Adrenal gland (tissue), 12 donors: Measurements from ENCODE around the gene HOXB1. TPM values are rescaled to one million over a fixed set of nuclear protein-coding genes. Genes with fewer than 3 reads are reported as not detected.

Experiments used
- DNase-seq, 7 donors: peaks; one replicate each; pipeline ENCODE4 v3.0.0-alpha.2; 2019 to 2020
- H3K27ac ChIP-seq, 5 donors: fragments of 200-600 bp; sonication (generic) in 4 of 5; 1 replicate in 3 of 5; 2 replicates in 2 of 5; pipeline versions ENCODE4 v1.5.1 to v1.8.0; 2016 to 2020; ENCODE audit warnings: mild to moderate bottlenecking in 1 of 5
- H3K27me3 ChIP-seq: fragments of 200-600 bp; 2 replicates; pipeline ENCODE4 v1.8.0; 2021
- H3K36me3 ChIP-seq, 2 donors: fragments of 200-600 bp; replicated peaks in 1 of 2; 1 replicate in 1 of 2; 2 replicates in 1 of 2; pipeline versions ENCODE4 v1.5.1 to v1.8.0; 2018 to 2022
- H3K4me1 ChIP-seq, 2 donors: fragments of 200-600 bp; replicated peaks in 1 of 2; 1 replicate in 1 of 2; 2 replicates in 1 of 2; pipeline versions ENCODE4 v1.5.1 to v1.8.0; 2018 to 2021
- H3K4me3 ChIP-seq, 4 donors: fragments of 200-600 bp; sonication (generic) in 3 of 4; one replicate each; pipeline ENCODE4 v1.5.1; 2016 to 2018
- H3K9me3 ChIP-seq, 3 donors: fragments of 200-600 bp; sonication (generic) in 1 of 3; replicated peaks in 1 of 3; 1 replicate in 2 of 3; 2 replicates in 1 of 3; pipeline versions ENCODE4 v1.5.1 to v1.8.0; 2016 to 2021
- CTCF ChIP-seq, 6 experiments: fragments of 450-650 bp in 4 of 6; fragments of 200-600 bp in 2 of 6; sonication (generic) in 1 of 6; IDR thresholded peaks; 1 replicate in 5 of 6; 2 replicates in 1 of 6; pipeline versions ENCODE4 v1.5.1 to v1.8.0; 2016 to 2021; ENCODE audit warnings: antibody characterized with exemption in 6 of 6, mild to moderate bottlenecking in 2 of 6, moderate library complexity in 1 of 6
- POLR2A ChIP-seq, 2 donors: fragments of 450-650 bp; IDR thresholded peaks; one replicate each; pipeline ENCODE4 v1.6.1; 2017; ENCODE audit warnings: antibody characterized with exemption in 2 of 2, mild to moderate bottlenecking in 2 of 2, moderate library complexity in 1 of 2
- WGBS, 4 donors: extraction: QIAGEN DNeasy Blood & Tissue Kit in 2 of 4; methylation state at CpG; one replicate each; pipeline versions ENCODE4 v1.1.5 to v1.1.7; 2013 to 2017; 5-methylcytosine and 5-hydroxymethylcytosine counted together
- intact Hi-C, 2 donors: fragments of 100-400 bp; cut with DNase I; formaldehyde crosslinking; loops; one replicate each; pipeline versions ENCODE4 v1.14.1 to v1.15.0; 2022 to 2023
- polyA plus RNA-seq, 3 donors: library from polyadenylated mRNA; stranded (reverse); fragments of 200-250 nt in 2 of 3; fragments of 350-450 nt in 1 of 3; fragmentation: Illumina TruSeq in 1 of 3; extraction: RNeasy Lipid Tissue Mini Kit (QIAGEN cat#74804) in 1 of 3; gene quantifications; one replicate each; pipeline ENCODE4 v1.2.3, GENCODE V29; 2013 to 2014
- total RNA-seq, 9 donors: library from RNA; depleted of rRNA in 4 of 9; stranded (reverse); fragments of >200 nt in 4 of 9; fragments of 120-200 nt in 1 of 9; fragmentation: NEBNext Ultra II Directional in 1 of 9; extraction: Animal tissue kit (Norgen Biotek cat#: 25700) in 1 of 9; gene quantifications; one replicate each; pipeline versions ENCODE4 v1.1.0 to v1.2.4, GENCODE V29; 2013 to 2023
- donor health status: healthy with polysubstance abuse.
- donor health status: Bipolar disorder and iron deficiency.
- donor health status: DM: yes; HTN: yes; CAD: no.
- donor health status: DM: no; HTN: no; CAD: no.
- donor health status: DM: no; HTN: no; CAD: no.
- donor health status: DM: yes; HTN: yes; CAD: no.

HOXB1 gene
- total and polyA plus RNA-seq, 12 donors = not detected

DNA sequence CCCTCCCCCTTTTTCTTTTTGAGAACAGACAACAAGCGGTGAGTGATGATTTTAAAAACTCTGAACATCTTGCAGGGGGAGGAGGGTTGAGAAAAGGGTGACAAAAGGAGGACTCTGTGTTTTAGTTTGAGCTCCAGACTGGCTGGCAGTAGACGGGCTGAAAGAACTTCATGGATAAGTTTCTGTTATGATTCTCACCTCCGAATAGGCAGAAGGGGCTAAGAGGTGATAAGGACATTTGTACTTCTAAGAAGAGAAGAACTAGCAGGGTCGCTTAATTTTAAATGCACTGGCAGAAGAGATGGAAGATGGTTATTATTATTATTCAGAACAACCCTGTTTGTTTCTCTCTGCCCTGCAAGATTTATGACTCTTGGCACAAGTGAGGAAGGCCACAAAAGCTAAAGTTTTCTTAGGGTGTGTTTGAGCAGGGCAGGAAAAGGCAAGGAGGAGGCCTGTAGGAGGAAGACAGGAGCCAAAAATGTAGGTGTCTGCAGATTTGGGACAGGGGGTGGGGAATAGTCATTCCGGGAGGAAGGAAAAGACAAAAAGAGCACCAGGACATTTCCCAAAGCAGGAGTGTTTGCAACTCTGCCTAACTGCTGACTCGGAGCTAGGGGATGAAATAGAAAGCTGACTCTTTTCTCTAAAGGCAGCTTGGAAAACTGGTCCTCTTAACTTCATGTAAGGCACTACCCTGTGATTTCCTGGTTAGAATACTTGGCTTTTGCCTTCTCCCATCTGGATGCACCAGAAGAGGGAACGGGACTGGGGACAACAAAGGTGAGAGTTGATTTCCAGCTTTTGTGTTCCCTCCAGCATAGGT is 26.0 kb upstream of the HOXB1 start:
- peak overlapping the region in 3 of 5 donors; percentile 13 to 89 (median 76) for H3K27ac ChIP-seq
- H3K36me3 ChIP-seq = no peaks in the 10 kb centered on the region
- intact Hi-C loops = no loop called here
- H3K4me3 ChIP-seq = no peak overlapping the region
- H3K4me1 ChIP-seq = peaks cover 0 to 39% of the 10 kb centered on the region in 2 donors
- 38 to 62% (median 48%) methylated on average over 7 of the region's 7 CpGs for WGBS, 4 donors
- no peaks in the 10 kb centered on the region for H3K27me3 ChIP-seq
- TF ChIP-seq POLR2A (IDR thresholded peaks at IDR 0.05) (no peak), CTCF (IDR thresholded peaks at IDR 0.05) (no peak)
- peak in 1 of 7 donors; percentile 6 for DNase-seq
- no peaks in the 10 kb centered on the region for H3K9me3 ChIP-seq

GRCh38 chr17:48556229-48556575 is 25.4 kb upstream of the HOXB1 start:
- Histone ChIP-seq H3K4me3 (no peak overlapping the region), H3K4me1 (peaks cover 0 to 39% of the 10 kb centered on the region in 2 donors), H3K27ac (peak overlapping the region in 4 of 5 donors; percentile 30 to 89 (median 74)), H3K9me3 (no peaks in the 10 kb centered on the region), H3K27me3 (no peaks in the 10 kb centered on the region), H3K36me3 (no peaks in the 10 kb centered on the region)
- WGBS, 4 donors = 48 to 68% (median 58%) methylated on average over 5 of the region's 5 CpGs
- intact Hi-C loops = no loop called here
- TF ChIP-seq POLR2A (IDR thresholded peaks at IDR 0.05) = no peak
- TF ChIP-seq CTCF (IDR thresholded peaks at IDR 0.05) = no peak
- peak in 1 of 7 donors; percentile 12 for DNase-seq

DNA sequence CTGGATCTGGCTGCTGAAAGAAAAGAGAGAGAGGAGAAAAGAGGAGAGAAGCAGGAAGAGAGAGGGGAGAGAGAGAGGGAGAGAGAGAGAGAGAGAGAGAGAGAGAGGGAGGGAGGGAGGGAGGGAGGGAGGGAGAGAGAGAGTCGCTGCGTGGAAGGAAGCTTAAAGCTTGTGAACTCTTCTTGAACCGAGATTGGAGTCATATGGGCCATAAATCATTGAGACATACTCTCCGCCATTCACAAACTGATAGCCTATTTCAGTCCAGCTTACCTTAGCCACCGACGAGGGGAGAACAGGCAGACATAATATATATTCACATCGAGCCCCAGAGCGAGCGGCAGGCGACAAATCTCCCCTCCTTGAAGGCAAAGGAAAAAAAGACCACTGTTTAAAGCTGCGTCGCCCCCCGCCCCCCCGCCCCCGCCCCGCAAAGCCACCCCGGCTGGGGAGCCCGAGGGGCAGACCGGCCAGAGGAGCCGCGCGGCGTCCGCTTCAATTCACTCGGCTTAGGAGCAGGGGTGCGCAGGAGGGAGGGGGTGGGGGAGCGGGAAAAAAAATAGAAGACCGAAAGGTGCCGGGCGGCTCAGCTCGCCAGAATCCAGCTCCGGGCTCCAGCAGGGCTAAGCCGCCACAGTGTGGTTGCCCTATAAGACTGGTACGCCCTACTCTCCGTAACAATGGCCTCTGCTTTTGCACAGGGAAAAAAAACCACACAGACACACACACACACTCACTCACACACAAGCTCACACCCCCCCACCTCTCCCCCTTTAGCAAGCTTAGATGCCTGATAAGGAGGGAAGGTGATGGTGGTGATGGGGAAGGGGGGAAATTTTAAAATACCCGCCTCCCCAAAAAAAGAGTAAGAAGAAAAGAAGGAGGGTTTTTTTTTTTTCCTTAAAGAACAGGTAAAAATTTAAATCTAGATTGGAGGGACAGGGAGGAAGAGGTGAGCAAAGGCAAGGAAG is 24.7 kb upstream of the HOXB1 start:
- Histone ChIP-seq H3K9me3 (no peaks in the 10 kb centered on the region), H3K27me3 (no peaks in the 10 kb centered on the region), H3K36me3 (peaks cover 0 to 2% of the 10 kb centered on the region in 2 donors), H3K27ac (peak overlapping the region; percentile 29 to 89 (median 66)), H3K4me1 (peaks cover 0 to 36% of the 10 kb centered on the region in 2 donors), H3K4me3 (peak overlapping the region in 2 of 4 donors; percentile 29 to 60)
- 4 to 10% (median 7%) methylated on average over 20 to 36 of the region's 36 CpGs for WGBS, 4 donors
- peak in 5 of 6 experiments; percentile 6 to 41 (median 19) for TF ChIP-seq CTCF (IDR thresholded peaks at IDR 0.05)
- peak in 1 of 2 donors; percentile 9 for TF ChIP-seq POLR2A (IDR thresholded peaks at IDR 0.05)
- DNase-seq = peak in 5 of 7 donors; percentile 41 to 67 (median 63)
- intact Hi-C loops = no loop called here
